ENCODE measurements around the gene DIP2A.

Gene DIP2A

GRCh38 chr21:46540087-46540710, 81.5 kb downstream of the DIP2A start:
- no peak overlapping the region for H3K4me3 ChIP-seq (ENCODE audit: low read depth in 1 of 5, low read length in 5 of 5)
- no peak overlapping the region for H3K9ac ChIP-seq (ENCODE audit: low read length in 5 of 5)
- H3K27me3 ChIP-seq (ENCODE audit: control insufficient read depth in 5 of 5, insufficient read depth in 4 of 5, low read length in 5 of 5): no peaks in the 10 kb centered on the region
- peaks cover 0 to 91% (median 79%) of the 10 kb centered on the region in 5 donors for H3K36me3 ChIP-seq (ENCODE audit: control insufficient read depth in 5 of 5, insufficient read depth in 5 of 5, low read length in 5 of 5)
- H3K4me1 ChIP-seq (ENCODE audit: control insufficient read depth in 5 of 5, insufficient read depth in 5 of 5, low read length in 5 of 5): no peaks in the 10 kb centered on the region
- H3K27ac ChIP-seq (ENCODE audit: low read depth, low read length): no peak overlapping the region
- H3K9me3 ChIP-seq (ENCODE audit: control insufficient read depth in 5 of 5, low read length in 5 of 5): no peaks in the 10 kb centered on the region

GRCh38 chr21:46542588-46543124, 84.0 kb downstream of the DIP2A start:
- no peaks in the 10 kb centered on the region for H3K4me1 ChIP-seq (ENCODE audit: control insufficient read depth in 5 of 5, insufficient read depth in 5 of 5, low read length in 5 of 5)
- no peaks in the 10 kb centered on the region for H3K9me3 ChIP-seq (ENCODE audit: control insufficient read depth in 5 of 5, low read length in 5 of 5)
- H3K27ac ChIP-seq (ENCODE audit: low read depth, low read length): no peak overlapping the region
- peaks cover 3 to 94% (median 84%) of the 10 kb centered on the region in 5 donors for H3K36me3 ChIP-seq (ENCODE audit: control insufficient read depth in 5 of 5, insufficient read depth in 5 of 5, low read length in 5 of 5)
- no peaks in the 10 kb centered on the region for H3K27me3 ChIP-seq (ENCODE audit: control insufficient read depth in 5 of 5, insufficient read depth in 4 of 5, low read length in 5 of 5)
- H3K4me3 ChIP-seq (ENCODE audit: low read depth in 1 of 5, low read length in 5 of 5): no peak overlapping the region
- H3K9ac ChIP-seq (ENCODE audit: low read length in 5 of 5): no peak overlapping the region

- no peak overlapping the region for H3K4me3 ChIP-seq (ENCODE audit: low read depth in 1 of 5, low read length in 5 of 5)
- no peaks in the 10 kb centered on the region for H3K4me1 ChIP-seq (ENCODE audit: control insufficient read depth in 5 of 5, insufficient read depth in 5 of 5, low read length in 5 of 5)
- no peaks in the 10 kb centered on the region for H3K27me3 ChIP-seq (ENCODE audit: control insufficient read depth in 5 of 5, insufficient read depth in 4 of 5, low read length in 5 of 5)
- H3K36me3 ChIP-seq (ENCODE audit: control insufficient read depth in 5 of 5, insufficient read depth in 5 of 5, low read length in 5 of 5): peaks cover 3 to 94% (median 84%) of the 10 kb centered on the region in 5 donors
- no peaks in the 10 kb centered on the region for H3K9me3 ChIP-seq (ENCODE audit: control insufficient read depth in 5 of 5, low read length in 5 of 5)
- no peak overlapping the region for H3K9ac ChIP-seq (ENCODE audit: low read length in 5 of 5)
- H3K27ac ChIP-seq (ENCODE audit: low read depth, low read length): no peak overlapping the region
These were observed 84.6 kb downstream of the DIP2A start for GRCh38 chr21:46543306-46543705.

- Histone ChIP-seq H3K9me3 (ENCODE audit: control insufficient read depth in 5 of 5, low read length in 5 of 5) (no peaks in the 10 kb centered on the region), H3K27me3 (ENCODE audit: control insufficient read depth in 5 of 5, insufficient read depth in 4 of 5, low read length in 5 of 5) (no peaks in the 10 kb centered on the region), H3K4me1 (ENCODE audit: control insufficient read depth in 5 of 5, insufficient read depth in 5 of 5, low read length in 5 of 5) (no peaks in the 10 kb centered on the region), H3K36me3 (ENCODE audit: control insufficient read depth in 5 of 5, insufficient read depth in 5 of 5, low read length in 5 of 5) (peaks cover 3 to 94% (median 82%) of the 10 kb centered on the region in 5 donors), H3K9ac (ENCODE audit: low read length in 5 of 5) (no peak overlapping the region), H3K27ac (ENCODE audit: low read depth, low read length) (no peak overlapping the region), H3K4me3 (ENCODE audit: low read depth in 1 of 5, low read length in 5 of 5) (no peak overlapping the region)
These were observed 85.3 kb downstream of the DIP2A start for GRCh38 chr21:46544003-46544402.

GRCh38 chr21:46544824-46545223, 86.1 kb downstream of the DIP2A start:
- Histone ChIP-seq H3K4me1 (ENCODE audit: control insufficient read depth in 5 of 5, insufficient read depth in 5 of 5, low read length in 5 of 5) (no peaks in the 10 kb centered on the region), H3K27ac (ENCODE audit: low read depth, low read length) (no peak overlapping the region), H3K4me3 (ENCODE audit: low read depth in 1 of 5, low read length in 5 of 5) (no peak overlapping the region), H3K9ac (ENCODE audit: low read length in 5 of 5) (no peak overlapping the region), H3K27me3 (ENCODE audit: control insufficient read depth in 5 of 5, insufficient read depth in 4 of 5, low read length in 5 of 5) (no peaks in the 10 kb centered on the region), H3K36me3 (ENCODE audit: control insufficient read depth in 5 of 5, insufficient read depth in 5 of 5, low read length in 5 of 5) (peaks cover 3 to 92% (median 79%) of the 10 kb centered on the region in 5 donors), H3K9me3 (ENCODE audit: control insufficient read depth in 5 of 5, low read length in 5 of 5) (no peaks in the 10 kb centered on the region)

GRCh38 chr21:46545363-46545762, 86.7 kb downstream of the DIP2A start:
- Histone ChIP-seq H3K27me3 (ENCODE audit: control insufficient read depth in 5 of 5, insufficient read depth in 4 of 5, low read length in 5 of 5) (no peaks in the 10 kb centered on the region), H3K27ac (ENCODE audit: low read depth, low read length) (no peak overlapping the region), H3K9me3 (ENCODE audit: control insufficient read depth in 5 of 5, low read length in 5 of 5) (no peaks in the 10 kb centered on the region), H3K4me1 (ENCODE audit: control insufficient read depth in 5 of 5, insufficient read depth in 5 of 5, low read length in 5 of 5) (no peaks in the 10 kb centered on the region), H3K4me3 (ENCODE audit: low read depth in 1 of 5, low read length in 5 of 5) (no peak overlapping the region), H3K36me3 (ENCODE audit: control insufficient read depth in 5 of 5, insufficient read depth in 5 of 5, low read length in 5 of 5) (peaks cover 3 to 92% (median 79%) of the 10 kb centered on the region in 5 donors), H3K9ac (ENCODE audit: low read length in 5 of 5) (no peak overlapping the region)

GRCh38 chr21:46545911-46546310, 87.2 kb downstream of the DIP2A start:
- no peak overlapping the region for H3K4me3 ChIP-seq (ENCODE audit: low read depth in 1 of 5, low read length in 5 of 5)
- H3K27ac ChIP-seq (ENCODE audit: low read depth, low read length): no peak overlapping the region
- H3K9ac ChIP-seq (ENCODE audit: low read length in 5 of 5): no peak overlapping the region
- H3K36me3 ChIP-seq (ENCODE audit: control insufficient read depth in 5 of 5, insufficient read depth in 5 of 5, low read length in 5 of 5): peaks cover 3 to 96% (median 84%) of the 10 kb centered on the region in 5 donors
- no peaks in the 10 kb centered on the region for H3K9me3 ChIP-seq (ENCODE audit: control insufficient read depth in 5 of 5, low read length in 5 of 5)
- H3K27me3 ChIP-seq (ENCODE audit: control insufficient read depth in 5 of 5, insufficient read depth in 4 of 5, low read length in 5 of 5): no peaks in the 10 kb centered on the region
- no peaks in the 10 kb centered on the region for H3K4me1 ChIP-seq (ENCODE audit: control insufficient read depth in 5 of 5, insufficient read depth in 5 of 5, low read length in 5 of 5)

- Histone ChIP-seq H3K4me3 (ENCODE audit: low read depth in 1 of 5, low read length in 5 of 5) (no peak overlapping the region), H3K4me1 (ENCODE audit: control insufficient read depth in 5 of 5, insufficient read depth in 5 of 5, low read length in 5 of 5) (no peaks in the 10 kb centered on the region), H3K27me3 (ENCODE audit: control insufficient read depth in 5 of 5, insufficient read depth in 4 of 5, low read length in 5 of 5) (no peaks in the 10 kb centered on the region), H3K36me3 (ENCODE audit: control insufficient read depth in 5 of 5, insufficient read depth in 5 of 5, low read length in 5 of 5) (peaks cover 3 to 95% (median 83%) of the 10 kb centered on the region in 5 donors), H3K9me3 (ENCODE audit: control insufficient read depth in 5 of 5, low read length in 5 of 5) (no peaks in the 10 kb centered on the region), H3K9ac (ENCODE audit: low read length in 5 of 5) (no peak overlapping the region), H3K27ac (ENCODE audit: low read depth, low read length) (no peak overlapping the region)
These were observed 88.1 kb downstream of the DIP2A start for GRCh38 chr21:46546799-46547198.

- H3K27me3 ChIP-seq (ENCODE audit: control insufficient read depth in 5 of 5, insufficient read depth in 4 of 5, low read length in 5 of 5): no peaks in the 10 kb centered on the region
- no peak overlapping the region for H3K4me3 ChIP-seq (ENCODE audit: low read depth in 1 of 5, low read length in 5 of 5)
- H3K9me3 ChIP-seq (ENCODE audit: control insufficient read depth in 5 of 5, low read length in 5 of 5): no peaks in the 10 kb centered on the region
- no peaks in the 10 kb centered on the region for H3K4me1 ChIP-seq (ENCODE audit: control insufficient read depth in 5 of 5, insufficient read depth in 5 of 5, low read length in 5 of 5)
- H3K27ac ChIP-seq (ENCODE audit: low read depth, low read length): no peak overlapping the region
- H3K9ac ChIP-seq (ENCODE audit: low read length in 5 of 5): no peak overlapping the region
- peaks cover 6 to 92% (median 83%) of the 10 kb centered on the region in 5 donors for H3K36me3 ChIP-seq (ENCODE audit: control insufficient read depth in 5 of 5, insufficient read depth in 5 of 5, low read length in 5 of 5)
These were observed 91.0 kb downstream of the DIP2A start for GRCh38 chr21:46549650-46550049.

- Histone ChIP-seq H3K27me3 (ENCODE audit: control insufficient read depth in 5 of 5, insufficient read depth in 4 of 5, low read length in 5 of 5) (no peaks in the 10 kb centered on the region), H3K9ac (ENCODE audit: low read length in 5 of 5) (no peak overlapping the region), H3K4me1 (ENCODE audit: control insufficient read depth in 5 of 5, insufficient read depth in 5 of 5, low read length in 5 of 5) (no peaks in the 10 kb centered on the region), H3K9me3 (ENCODE audit: control insufficient read depth in 5 of 5, low read length in 5 of 5) (no peaks in the 10 kb centered on the region), H3K36me3 (ENCODE audit: control insufficient read depth in 5 of 5, insufficient read depth in 5 of 5, low read length in 5 of 5) (peaks cover 6 to 93% (median 85%) of the 10 kb centered on the region in 5 donors), H3K27ac (ENCODE audit: low read depth, low read length) (no peak overlapping the region), H3K4me3 (ENCODE audit: low read depth in 1 of 5, low read length in 5 of 5) (no peak overlapping the region)
These were observed 91.6 kb downstream of the DIP2A start for GRCh38 chr21:46550116-46550941.

Measured in subcutaneous abdominal adipose tissue (tissue), 5 donors.